ENCODE results near the gene SEMA3B.
"Not testable (repeated sequence)": the region's sequence is repeated elsewhere in the genome, so short reads cannot be mapped to it uniquely, and the experiment has no call there.

SEMA3B gene

DNA sequence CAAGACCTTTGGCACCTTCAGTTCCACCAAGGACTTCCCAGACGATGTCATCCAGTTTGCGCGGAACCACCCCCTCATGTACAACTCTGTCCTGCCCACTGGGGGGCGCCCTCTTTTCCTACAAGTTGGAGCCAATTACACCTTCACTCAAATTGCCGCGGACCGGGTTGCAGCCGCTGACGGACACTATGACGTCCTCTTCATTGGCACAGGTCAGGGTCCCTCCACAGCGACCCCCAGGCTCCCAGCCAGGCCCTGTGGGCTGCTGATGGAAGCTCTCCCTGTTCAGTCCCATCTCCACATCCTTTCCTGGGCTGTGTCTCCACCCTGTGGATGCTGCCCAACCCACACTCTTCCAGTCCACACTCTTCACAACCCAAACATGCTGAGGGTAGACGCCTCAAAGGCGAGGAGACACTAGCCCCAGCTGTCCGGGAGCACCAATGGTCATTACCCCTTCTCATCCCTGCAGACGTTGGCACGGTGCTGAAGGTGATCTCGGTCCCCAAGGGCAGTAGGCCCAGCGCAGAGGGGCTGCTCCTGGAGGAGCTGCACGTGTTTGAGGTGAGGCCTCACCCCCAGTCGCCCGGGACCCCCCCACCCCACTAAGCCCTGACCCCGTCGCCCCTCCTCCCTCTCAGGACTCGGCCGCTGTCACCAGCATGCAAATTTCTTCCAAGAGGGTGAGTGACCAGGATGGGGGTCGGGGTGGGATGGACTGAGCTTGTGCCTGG, 5.6 kb downstream of the SEMA3B start:
- peak; percentile 58 to 62 for DNase-seq

DNA sequence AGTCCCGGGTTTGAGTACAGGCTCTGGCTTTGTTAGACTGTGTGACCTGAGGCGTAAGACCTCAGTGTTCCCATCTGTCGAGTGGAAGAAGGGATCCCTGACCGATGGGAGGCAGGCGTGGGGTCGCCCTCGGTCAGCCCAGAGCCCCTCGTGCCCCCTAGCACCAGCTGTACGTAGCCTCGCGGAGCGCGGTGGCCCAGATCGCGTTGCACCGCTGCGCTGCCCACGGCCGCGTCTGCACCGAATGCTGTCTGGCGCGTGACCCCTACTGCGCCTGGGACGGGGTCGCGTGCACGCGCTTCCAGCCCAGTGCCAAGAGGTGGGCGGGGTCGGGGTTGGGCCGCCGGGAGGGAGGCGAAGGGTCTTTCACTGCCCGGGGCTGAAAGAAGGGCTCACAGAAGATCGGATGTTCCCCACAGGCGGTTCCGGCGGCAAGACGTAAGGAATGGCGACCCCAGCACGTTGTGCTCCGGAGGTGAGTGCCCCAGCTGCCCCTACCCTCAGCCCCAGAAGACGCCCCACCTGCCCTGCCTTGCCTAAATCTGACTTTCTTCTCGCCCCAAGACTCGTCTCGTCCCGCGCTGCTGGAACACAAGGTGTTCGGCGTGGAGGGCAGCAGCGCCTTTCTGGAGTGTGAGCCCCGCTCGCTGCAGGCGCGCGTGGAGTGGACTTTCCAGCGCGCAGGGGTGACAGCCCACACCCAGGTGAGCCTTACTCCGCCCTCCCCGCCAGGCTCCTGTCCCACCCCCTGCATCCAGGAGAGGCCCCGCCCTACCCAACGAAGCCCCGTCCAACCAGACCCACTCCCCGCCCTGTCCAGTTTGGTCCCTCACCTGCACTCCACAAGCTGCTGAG, 6.4 kb downstream of the SEMA3B start:
- no peak for DNase-seq

DNA sequence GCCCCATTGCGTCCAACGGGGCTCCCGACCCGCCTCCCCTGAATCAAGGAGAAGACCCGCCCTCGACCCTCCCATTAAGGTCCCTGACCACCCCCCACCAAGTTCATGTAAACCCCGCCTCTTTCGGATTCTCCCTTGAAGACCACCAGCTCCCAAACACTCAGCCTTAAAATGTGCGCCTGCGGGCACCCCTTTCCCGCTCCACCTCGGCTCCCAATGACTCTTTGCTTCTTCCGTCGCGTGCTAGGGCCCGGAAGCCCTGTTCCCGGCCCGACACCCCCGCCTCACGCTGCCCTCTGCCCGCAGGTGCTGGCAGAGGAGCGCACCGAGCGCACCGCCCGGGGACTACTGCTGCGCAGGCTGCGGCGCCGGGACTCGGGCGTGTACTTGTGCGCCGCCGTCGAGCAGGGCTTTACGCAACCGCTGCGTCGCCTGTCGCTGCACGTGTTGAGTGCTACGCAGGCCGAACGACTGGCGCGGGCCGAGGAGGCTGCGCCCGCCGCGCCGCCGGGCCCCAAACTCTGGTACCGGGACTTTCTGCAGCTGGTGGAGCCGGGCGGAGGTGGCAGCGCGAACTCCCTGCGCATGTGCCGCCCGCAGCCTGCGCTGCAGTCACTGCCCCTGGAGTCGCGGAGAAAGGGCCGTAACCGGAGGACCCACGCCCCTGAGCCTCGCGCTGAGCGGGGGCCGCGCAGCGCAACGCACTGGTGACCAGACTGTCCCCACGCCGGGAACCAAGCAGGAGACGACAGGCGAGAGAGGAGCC, 7.2 kb downstream of the SEMA3B start:
- DNase-seq = no peak

DNA sequence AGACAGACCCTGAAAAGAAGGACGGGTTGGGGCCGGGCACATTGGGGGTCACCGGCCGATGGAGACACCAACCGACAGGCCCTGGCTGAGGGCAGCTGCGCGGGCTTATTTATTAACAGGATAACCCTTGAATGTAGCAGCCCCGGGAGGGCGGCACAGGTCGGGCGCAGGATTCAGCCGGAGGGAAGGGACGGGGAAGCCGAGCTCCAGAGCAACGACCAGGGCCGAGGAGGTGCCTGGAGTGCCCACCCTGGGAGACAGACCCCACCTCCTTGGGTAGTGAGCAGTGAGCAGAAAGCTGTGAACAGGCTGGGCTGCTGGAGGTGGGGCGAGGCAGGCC, 7.8 kb downstream of the SEMA3B start:
- no peak for DNase-seq

DNA sequence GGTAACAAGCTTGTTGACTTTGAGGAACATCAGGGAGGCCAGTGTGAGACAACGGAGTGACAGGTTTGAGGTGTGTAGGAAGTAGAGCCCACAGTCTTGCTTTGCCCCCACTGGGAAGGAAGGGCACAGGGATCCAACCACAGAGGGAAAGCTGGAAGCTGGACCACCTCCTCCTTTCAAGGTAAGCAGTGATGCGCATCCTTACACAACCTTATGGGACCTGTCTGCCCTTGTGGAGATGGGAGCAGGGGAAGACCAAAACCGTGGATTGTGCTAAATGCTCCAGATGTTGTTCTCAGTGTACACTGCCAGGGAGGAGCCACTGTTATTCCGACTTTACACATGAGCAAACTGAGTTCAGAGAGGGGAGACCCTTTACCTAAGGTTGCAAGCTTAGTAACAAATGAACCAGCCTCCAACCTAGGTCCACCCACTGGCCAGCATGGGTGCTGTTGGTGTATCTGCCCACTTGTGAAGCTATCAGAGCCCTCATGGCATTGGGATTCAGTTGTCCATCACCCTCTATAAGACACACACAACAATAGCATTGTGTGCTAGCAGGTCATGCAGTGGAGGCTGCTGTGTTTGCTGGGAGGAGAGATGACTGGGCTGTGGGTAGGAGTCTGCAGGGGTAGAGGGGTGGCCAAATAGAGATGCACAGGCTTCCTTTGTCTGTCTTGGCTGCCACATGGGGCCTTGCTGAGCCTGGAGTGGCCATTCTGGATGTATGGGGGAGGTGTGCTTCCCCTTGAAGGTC, 9.4 kb downstream of the SEMA3B start:
- no peak for DNase-seq

DNA sequence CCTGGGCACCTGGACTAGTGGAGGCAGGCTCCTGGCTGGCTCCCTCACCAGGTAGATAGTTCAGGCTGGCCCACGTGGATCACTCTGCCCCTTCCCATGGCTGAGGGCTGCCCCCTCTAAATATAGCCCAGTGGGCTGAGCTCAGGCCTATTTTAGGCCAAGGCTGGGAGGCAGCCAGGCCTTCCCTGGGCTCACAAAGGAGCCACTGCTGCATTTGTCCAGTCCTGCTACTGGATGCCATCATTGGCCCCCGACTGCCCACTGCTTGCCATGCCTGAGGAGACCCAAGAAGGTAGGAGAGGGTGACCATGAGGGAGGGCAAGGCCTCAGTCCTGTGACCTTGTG, 9.9 kb downstream of the SEMA3B start, which contains the start of gene LSMEM2:
TSS of gene LSMEM2 (plus strand) at position 208 of the 345 bp plus-strand sequence. CDS start at position 235, 27 bp downstream.
- DNase-seq = no peak

DNA sequence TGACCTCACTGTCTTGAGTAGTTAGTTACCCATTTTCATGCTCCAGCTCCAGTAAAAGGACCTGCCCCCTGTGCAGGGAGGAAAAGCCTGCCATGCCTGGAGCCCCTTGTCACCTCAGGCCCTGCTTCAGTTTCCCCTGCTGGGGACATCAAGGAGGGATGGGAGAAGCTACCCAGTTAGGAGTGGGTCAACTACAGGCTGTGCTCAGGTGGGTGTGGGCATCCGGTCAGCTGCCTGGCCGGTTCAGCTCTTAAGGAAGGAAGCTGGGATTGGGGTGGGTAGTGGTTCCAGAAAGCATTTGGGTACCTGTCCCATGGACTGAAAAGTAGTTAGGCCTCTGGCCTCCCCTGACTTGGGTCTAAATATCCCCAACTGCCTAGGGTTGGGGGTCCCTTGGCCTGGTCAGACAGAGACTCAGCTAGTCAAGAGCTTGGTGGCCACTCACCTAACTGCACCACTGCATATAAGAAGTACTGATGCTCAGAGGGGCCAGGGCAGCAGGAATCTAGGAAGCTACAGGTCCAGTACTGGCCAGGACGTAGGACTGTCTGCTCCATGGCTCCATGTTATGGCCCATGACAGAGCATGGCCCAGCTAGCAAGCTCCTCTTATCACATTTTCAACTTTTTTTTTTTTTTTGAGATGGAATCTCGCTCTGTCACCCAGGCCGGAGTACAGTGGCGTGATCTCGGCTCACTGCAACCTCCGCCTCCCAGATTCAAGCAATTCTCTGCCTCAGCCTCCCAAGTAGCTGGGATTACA, 10.5 kb downstream of the SEMA3B start:
- no peak for DNase-seq

DNA sequence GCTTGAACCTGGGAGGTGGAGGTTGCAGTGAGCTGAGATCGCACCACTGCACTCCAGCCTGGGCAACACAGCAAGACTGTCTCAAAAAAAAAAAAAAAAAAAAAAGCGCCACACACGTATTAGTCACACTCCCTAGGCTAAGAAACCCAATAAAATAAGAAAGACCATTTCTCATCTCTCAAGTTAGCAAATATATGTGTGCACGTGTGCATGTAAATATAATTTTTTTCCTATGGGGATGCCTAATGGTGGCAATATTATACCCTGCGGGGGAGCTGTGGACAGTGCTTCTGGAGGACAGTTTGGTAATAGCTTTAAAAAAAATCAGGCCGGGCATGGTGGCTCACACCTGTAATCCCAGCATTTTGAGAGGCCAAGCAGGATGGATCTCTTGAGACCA, 15.2 kb downstream of the SEMA3B start:
- DNase-seq = not testable (repeated sequence)

DNA sequence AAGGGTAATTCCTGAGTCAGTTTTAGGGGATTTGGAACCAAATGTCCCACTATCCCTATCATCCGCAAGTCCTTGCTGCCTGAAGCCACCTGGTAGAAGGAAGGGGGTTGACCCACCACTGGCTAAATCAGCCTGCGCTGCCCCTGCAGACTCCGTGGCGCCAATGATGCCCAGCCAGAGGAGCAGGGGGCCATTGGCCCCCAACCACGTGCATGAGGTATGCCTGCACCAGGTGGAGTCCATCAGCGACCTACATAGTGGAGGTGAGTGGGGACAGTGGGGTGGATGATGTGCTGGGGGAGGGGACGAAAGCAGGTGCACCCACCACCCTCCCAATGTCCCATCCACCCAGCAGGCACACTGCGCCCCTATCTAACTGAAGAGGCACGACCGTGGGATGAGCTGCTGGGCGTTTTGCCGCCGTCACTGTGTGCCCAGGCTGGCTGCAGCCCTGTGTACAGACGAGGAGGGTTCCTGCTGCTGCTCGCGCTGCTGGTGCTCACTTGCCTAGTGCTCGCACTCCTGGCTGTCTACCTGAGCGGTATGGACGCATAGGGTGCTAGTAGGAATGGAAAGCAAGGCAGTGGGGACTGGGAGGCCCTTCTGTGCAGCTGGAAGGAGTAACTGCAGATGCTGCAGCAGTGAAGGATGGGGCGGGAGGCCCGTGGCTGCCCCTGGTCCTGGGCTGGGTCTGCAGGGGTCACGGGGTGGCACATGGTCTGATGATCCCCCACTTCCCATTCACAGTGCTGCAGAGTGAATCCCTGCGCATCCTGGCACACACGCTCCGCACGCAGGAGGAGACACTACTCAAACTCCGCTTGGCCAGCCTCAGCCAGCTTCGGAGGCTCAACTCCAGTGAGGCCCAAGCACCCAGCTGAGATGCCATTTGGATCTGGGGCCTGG, 17.6 kb downstream of the SEMA3B start:
- no peak for DNase-seq

DNA sequence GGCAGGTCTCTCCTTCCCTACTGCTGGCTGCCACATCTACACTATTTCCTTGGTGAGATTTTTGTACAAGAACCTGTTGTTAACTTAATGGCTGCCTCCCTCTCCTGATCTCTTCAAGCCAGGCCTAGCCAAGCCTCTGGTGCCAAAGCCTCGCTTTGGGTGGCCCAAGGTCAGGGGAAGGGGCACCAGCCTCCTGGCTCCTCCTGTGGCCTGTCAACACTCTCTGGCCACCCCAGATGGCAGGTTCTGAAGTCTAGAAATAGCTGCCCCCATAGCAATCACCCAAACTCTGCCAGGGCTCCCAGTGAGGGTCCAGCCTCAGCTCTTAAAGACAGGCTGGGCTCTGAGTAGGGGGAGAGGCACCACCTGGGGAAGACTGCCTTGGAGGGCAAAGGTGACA, 18.3 kb downstream of the SEMA3B start:
- DNase-seq = no peak

DNA sequence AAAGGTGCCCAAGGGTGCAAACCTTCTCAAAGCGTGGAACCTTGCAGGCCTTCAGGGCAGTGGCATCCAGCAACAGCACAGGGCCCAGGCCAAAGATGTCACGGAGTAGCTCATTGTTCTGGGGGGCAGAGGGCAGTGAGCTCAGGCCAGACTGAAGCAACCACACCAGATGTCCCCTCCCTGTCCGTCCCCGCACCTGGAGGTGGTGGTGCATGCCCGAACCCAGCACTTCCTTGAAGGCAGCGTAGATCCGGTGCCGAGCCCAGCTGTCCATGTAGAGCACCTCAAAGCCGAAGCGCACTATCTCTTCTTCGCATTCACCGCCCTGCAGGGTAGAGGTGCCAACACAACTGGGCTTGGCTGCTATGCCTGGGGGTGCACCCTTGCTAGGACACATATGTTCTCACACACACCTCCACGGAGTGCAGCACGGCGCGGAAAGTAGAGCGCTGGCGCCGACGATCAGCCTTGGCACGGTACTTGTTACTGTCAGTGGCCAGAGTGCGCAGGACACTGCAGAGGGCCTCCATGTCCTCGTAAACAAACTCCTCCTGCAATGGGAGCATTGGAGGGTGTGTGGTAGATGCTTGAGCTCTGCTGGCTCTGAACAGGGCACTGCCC, 19.6 kb downstream of the SEMA3B start:
- DNase-seq = no peak

DNA sequence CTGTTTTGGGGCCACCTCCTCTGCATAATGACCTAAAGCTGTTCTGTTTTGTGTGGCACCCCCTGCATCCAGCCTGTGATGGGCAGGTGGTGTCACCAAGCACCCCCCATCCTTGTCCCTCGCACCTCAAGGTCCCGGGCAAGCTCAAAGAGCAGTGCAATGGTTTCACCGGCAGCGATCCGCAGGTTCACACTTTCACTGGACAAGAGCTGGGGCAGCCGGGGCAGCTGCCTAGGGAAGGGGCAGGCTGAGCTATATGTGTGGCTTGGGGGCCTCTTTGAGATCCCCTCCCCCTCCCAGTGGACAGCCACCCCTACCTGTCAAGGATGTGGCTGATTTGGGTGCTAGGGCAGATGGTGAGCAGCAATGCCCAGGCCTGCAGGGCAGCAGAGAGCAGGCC, 20.2 kb downstream of the SEMA3B start:
- no peak for DNase-seq

DNA sequence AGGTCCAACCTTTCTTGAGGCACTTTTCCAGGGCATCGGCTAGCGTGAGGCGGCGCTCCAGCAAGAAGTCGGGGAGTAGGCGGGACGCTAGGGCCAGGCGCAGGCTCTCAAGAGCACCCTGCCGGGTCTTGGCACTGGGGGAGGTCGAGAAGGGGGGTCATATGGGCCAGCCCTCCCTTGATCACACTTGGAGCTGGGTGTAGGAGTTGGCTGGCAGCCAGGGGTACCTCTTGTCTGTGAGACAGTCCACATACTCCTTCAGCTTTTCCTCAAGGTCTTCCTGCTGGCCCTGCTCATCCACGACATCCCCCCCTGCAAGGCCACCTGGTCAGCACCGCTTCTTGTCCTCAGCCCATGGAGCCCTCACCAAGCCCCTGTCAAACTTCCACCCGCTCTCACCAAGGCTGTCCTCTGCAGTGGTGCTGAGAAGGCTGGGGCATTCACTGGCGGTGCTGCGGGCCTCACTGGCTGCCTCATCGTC, 21.3 kb downstream of the SEMA3B start:
- DNase-seq = no peak

DNA sequence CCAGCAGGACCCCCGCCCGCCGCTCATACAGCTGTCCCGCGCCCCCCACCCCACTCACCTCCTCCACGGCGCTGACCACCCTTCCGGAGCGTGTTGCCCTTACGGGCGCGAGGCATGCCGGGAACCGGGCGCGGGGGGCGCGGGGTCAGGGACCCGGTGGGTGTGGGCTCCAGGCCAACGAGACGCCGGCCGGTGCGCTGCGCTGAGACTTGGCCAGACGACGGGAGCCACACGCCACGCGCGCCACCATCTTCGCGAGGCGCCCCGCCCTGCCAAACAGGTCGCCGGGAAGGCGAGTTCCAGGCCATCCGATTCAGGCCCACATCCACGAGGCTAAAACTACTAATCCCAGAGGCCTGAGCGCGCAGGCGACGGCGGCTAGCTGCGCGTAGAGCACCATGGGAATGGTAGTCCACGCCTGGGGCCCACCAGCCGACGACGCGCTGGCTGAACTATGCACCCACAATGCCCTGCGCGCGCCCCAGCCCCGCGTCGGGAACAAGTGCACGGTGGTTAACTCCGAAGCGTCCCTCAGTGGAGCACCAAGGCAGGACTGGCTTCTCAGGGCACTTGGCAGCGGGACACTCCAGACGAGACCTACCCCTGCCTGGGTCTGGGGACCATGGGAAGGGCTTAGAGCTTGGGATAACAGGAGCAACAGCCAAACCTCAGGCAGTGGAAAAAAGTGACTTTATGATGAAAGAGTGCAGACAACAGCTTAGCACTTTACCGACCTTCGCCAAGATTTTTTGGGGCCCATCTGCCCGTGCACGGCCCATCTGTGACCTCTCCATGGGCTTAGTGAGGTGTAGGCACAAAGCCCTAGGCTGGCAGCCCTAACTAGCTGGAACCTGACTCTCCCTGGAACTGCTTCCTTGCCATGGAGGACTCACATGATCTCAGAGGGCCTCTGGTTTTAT, 23.5 kb downstream of the SEMA3B start, which contains the start of gene IFRD2:
TSS of gene IFRD2 (minus strand) at position 271 of the 920 bp plus-strand sequence. CDS start at position 116, 155 bp downstream.
- peak; percentile 95 to 97 for DNase-seq

DNA sequence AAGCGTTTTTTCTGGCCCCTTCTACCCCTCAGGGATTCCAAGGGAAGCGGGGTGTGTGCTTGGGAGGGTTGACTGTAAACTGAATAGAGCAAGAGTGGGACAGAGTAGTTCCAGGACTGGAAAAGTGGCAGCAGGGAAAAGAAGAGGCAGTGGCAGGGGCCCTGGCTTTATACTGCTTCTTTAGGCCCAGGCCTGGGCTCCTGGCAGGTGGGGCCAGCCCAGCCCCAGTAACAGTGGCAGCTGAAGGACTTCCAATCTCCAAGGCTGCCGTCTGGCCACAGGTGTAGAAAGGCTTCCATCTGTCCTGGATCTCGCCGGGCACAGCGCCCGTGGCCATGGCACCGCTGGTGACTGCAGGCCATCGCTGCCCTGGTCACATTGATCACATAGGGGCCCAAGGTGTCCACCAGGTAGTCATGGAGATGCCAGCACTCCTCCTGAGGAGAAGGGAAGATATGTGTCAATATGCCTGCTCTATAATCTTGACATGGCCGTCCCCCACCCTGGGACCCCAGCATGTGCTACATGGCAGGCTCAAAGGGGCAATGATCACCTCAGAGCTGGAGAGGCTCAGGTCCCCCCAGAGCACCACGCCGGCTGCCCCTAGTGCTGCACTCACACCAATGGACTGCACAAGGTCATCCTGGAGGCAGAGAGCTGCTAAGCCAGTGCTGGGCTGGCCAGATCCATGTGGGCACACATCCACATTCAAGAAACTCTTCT, 24.3 kb downstream of the SEMA3B start:
- DNase-seq = no peak

DNA sequence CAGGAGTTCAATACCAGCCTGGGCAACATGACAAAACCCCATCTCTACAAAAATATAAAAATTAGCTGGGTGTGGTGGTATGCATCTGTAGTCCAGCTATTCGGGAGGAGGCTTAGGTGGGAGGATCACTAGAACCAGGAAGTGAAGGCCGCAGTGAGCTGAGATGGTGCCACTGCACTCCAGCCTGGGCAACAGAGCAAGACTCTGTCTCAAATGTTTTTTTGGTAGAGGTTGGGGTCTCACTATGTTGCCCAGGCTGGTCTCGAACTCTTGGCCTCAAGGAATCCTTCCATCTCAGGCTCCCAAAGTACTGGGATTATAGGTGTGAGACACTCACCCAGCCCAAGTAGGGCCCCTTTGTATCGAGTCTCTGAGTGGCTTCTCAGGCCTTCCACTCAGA, 25.1 kb downstream of the SEMA3B start:
- DNase-seq = no peak

DNA sequence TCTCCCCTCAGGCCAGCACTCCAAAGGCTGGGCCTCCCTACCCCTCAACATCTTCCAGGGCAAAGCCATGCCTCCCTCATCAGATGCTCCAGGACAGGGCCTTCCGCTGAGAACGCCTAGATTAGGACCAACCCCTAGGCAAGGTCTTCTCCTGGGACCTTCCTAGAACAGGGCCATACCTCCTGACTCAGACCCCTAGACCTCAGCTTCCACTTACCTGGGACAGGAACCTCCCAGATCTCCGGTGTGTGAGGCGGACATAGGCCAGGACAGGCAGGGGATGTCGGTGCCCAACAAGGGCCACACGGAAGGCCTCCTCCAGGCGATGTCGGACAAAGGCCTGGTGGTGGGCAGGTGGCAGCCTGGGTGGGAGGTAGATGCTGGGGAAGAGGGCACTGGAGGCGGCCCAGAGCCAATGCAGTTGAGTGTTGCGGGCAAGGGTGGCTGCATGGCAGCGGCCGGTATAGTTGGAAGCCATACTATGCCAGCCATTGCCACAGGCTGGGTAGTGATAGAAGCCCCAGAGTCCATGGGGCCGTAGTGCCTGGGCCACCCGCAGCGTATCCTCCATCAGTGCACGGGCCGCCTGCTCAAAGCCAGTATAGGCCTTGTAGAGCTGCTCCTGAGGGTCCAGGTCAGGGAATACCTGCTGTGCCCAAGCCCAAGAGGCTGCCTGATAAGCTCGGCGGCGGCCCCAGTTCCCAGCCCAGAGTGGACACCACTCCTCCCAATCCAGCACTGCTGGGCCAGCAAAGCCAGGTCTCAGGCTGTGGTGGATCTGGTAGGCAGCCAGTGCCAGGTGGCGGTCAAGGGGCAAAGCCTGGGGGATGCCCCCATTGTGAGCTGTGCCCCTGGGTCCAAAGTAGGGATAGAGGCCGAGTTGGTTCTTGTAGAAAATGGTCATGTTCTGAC, 25.8 kb downstream of the SEMA3B start:
- no peak for DNase-seq
